K562 (cell line): Measurements from ENCODE around the gene UNC45A. TPM values are rescaled to one million over a fixed set of nuclear protein-coding genes. Genes with fewer than 3 reads are reported as not detected.

ENCODE experiments used
- ATF3 ChIP-seq, 2 experiments: fragments of 450-650 bp in 1 of 2; sonication (generic) in 1 of 2; formaldehyde crosslinking in 1 of 2; IDR thresholded peaks in 1 of 2; conservative IDR thresholded peaks in 1 of 2; 2 replicates each; pipeline versions ENCODE4 v1.6.1 to v1.8.1; 2016 to 2023; ENCODE audit warnings: mild to moderate bottlenecking in 2 of 2, moderate library complexity in 2 of 2, inconsistent platforms in 1 of 2, missing genetic modification reagents in 1 of 2
- CREB3 ChIP-seq: fragments of 450-650 bp; conservative IDR thresholded peaks from 2 replicates; pipeline ENCODE4 v1.6.1; 2016; ENCODE audit warnings: missing genetic modification characterization, low read depth, mild to moderate bottlenecking, missing compliant biosample characterization, moderate library complexity
- GTF2F1 ChIP-seq: IDR thresholded peaks from 2 replicates; pipeline ENCODE4 v1.6.1; 2011; ENCODE audit warnings: low read depth, low read length, improper control_type of control experiment
- PKNOX1 ChIP-seq: fragments of 450-650 bp; IDR thresholded peaks from 2 replicates; pipeline ENCODE4 v1.6.1; 2016
- RBFOX2 ChIP-seq: fragments of 200-400 bp; formaldehyde crosslinking; IDR thresholded peaks from 2 replicates; pipeline ENCODE4 v1.6.1; 2017; ENCODE audit warnings: low read depth, mild to moderate bottlenecking, low read length, moderate library complexity
- RBM17 ChIP-seq: fragments of 200-400 bp; formaldehyde crosslinking; IDR thresholded peaks from 2 replicates; pipeline ENCODE4 v1.6.1; 2017; ENCODE audit warnings: low read depth, mild to moderate bottlenecking, low read length, borderline replicate concordance
- SMAD3 ChIP-seq: fragments of 450-650 bp; formaldehyde crosslinking; conservative IDR thresholded peaks from 2 replicates; pipeline ENCODE4 v1.4.0; 2020; ENCODE audit warnings: mild to moderate bottlenecking
- YY1 ChIP-seq, 3 experiments: IDR thresholded peaks; 2 replicates each; pipeline ENCODE4 v1.6.1; 2011; ENCODE audit warnings: low read length in 2 of 3, mild to moderate bottlenecking in 2 of 3, moderate library complexity in 2 of 3, borderline replicate concordance in 1 of 3, control low read depth in 1 of 3, low read depth in 1 of 3; ENCODE audit not compliant: insufficient read depth in 3 of 3, insufficient replicate concordance in 2 of 3, control insufficient read depth in 1 of 3, insufficient read length in 1 of 3; ENCODE audit errors: extremely low read depth in 1 of 3
- ZNF121 ChIP-seq: sonication (generic); formaldehyde crosslinking; conservative IDR thresholded peaks from 2 replicates; pipeline ENCODE4 v1.8.0; 2022; ENCODE audit warnings: missing genetic modification reagents
- ZNF589 ChIP-seq: fragments of 200-800 bp; sonication (Bioruptor generic); IDR thresholded peaks from 2 replicates; pipeline ENCODE4 v1.6.1; 2016; ENCODE audit warnings: low read depth, missing genetic modification characterization, missing compliant biosample characterization
- polyA plus RNA-seq, 8 experiments: library from polyadenylated mRNA; depleted of rRNA in 4 of 8; stranded (reverse) in 5 of 8; unstranded in 3 of 8; fragments of >200 nt; fragmentation: Nextera tagmentation in 2 of 8; fragmentation: Illumina TruSeq in 1 of 8; extraction: Ambion mirVana in 2 of 8; extraction: Trizol in 1 of 8; gene quantifications; 2 replicates each; pipeline versions ENCODE4 v1.2.1 to v1.2.3, GENCODE V29; 2011 to 2014; ENCODE audit warnings: inconsistent platforms in 1 of 8, missing spikeins in 1 of 8
- total RNA-seq, 7 experiments: library from RNA; depleted of rRNA in 6 of 7; stranded (reverse); fragments of >200 nt in 6 of 7; fragmentation: Illumina TruSeq in 2 of 7; extraction: Trizol in 2 of 7; gene quantifications; 2 replicates each; pipeline versions ENCODE4 v1.2.1 to v1.2.3, GENCODE V29; 2011 to 2021; ENCODE audit warnings: low replicate concordance in 1 of 7
- TF ChIP-seq, protein P1 (sequence below), 2 experiments: fragments of 450-650 bp; formaldehyde crosslinking in 1 of 2; IDR thresholded peaks; 2 replicates each; pipeline versions ENCODE4 v1.4.0 to v1.6.1; 2014 to 2020; ENCODE audit warnings: mild to moderate bottlenecking in 2 of 2, borderline replicate concordance in 1 of 2, low read depth in 1 of 2

The UNC45A gene
- total and polyA plus RNA-seq, 9 of the 15 experiments (the other 6 are each of a cell fraction or from before 2014, with no cell fraction given), result 22.4 to 79.3 (median 43.7) TPM

- TF ChIP-seq SMAD3 (CRISPR knock-in tag) (no peak), YY1 (IDR thresholded peaks at IDR 0.05; ENCODE audit: borderline replicate concordance in 1 of 3, control insufficient read depth in 1 of 3, extremely low read depth in 1 of 3, insufficient read depth in 3 of 3, insufficient read length in 1 of 3, insufficient replicate concordance in 2 of 3, low read depth in 1 of 3, low read length in 2 of 3) (peak in 1 of 3 experiments; percentile 79), CREB3 (0 out of 2 replicates have a peak, but pooled peaks have one; percentile 17), ZNF121 (peak; percentile 95; the same call in 1 of the 2 replicates), ATF3 (IDR thresholded peaks at IDR 0.05) (peak; percentile 35; the same call in 1 of the 2 replicates), ATF3 (CRISPR knock-in tag; conservative IDR thresholded peaks at IDR 0.05) (peak; percentile 87), PKNOX1 (peak; percentile 4; the same call in 1 of the 2 replicates), ZNF589 (CRISPR knock-in tag) (peak; percentile 83), GTF2F1 (peak; percentile 34; the same call in 1 of the 2 replicates), RBM17 (no peak), RBFOX2 (peak; percentile 97)
- TF ChIP-seq, protein P1, sequence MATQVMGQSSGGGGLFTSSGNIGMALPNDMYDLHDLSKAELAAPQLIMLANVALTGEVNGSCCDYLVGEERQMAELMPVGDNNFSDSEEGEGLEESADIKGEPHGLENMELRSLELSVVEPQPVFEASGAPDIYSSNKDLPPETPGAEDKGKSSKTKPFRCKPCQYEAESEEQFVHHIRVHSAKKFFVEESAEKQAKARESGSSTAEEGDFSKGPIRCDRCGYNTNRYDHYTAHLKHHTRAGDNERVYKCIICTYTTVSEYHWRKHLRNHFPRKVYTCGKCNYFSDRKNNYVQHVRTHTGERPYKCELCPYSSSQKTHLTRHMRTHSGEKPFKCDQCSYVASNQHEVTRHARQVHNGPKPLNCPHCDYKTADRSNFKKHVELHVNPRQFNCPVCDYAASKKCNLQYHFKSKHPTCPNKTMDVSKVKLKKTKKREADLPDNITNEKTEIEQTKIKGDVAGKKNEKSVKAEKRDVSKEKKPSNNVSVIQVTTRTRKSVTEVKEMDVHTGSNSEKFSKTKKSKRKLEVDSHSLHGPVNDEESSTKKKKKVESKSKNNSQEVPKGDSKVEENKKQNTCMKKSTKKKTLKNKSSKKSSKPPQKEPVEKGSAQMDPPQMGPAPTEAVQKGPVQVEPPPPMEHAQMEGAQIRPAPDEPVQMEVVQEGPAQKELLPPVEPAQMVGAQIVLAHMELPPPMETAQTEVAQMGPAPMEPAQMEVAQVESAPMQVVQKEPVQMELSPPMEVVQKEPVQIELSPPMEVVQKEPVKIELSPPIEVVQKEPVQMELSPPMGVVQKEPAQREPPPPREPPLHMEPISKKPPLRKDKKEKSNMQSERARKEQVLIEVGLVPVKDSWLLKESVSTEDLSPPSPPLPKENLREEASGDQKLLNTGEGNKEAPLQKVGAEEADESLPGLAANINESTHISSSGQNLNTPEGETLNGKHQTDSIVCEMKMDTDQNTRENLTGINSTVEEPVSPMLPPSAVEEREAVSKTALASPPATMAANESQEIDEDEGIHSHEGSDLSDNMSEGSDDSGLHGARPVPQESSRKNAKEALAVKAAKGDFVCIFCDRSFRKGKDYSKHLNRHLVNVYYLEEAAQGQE (IDR thresholded peaks at IDR 0.05; ENCODE audit: borderline replicate concordance), result peak; percentile 90
- TF ChIP-seq, protein P1 (CRISPR knock-in tag; IDR thresholded peaks at IDR 0.05; ENCODE audit: low read depth), result peak; percentile 82
Observed at GRCh38 chr15:90954712-90955623, 19.9 kb downstream of the UNC45A start, which contains the start of gene RCCD1 (continued).
